ENCODE measurements around the gene CRNKL1.

CRNKL1 gene

DNA sequence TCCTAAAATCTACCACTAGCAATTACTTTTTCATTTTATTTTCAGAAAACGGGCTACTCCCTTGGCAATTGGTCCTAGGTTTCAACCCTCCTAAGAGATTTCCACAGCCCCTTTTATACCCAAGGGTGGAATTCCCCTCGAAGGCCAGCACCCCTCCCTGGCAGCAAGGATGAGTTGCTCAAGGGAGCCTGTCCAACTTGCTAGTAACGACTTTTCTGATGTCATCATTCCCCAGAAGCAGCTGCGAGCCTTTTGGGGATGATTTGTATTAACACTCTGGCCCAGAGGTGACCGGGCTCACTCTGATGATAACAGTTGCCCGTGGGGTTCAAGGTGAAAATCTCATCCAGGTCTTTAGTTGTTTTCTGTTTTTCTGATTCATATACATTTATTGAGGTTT lies 65.8 kb downstream of the CRNKL1 start:
- DNase-seq (ENCODE audit: low read depth in 1 of 2, low spot score in 1 of 2) = no peak

Data from activated T-helper 1 cell treated with anti-CD3 and anti-CD28 coated beads, Interleukin-2, amount 50 U/mL, for 16 hours (primary cell).